Stimulated activated memory B cell treated with anti-CD40 and anti-IgM and Interleukin-4, amounts not matched to agents 10 μg/mL and 1 μg/mL and 100 μg/mL, for 72 hours (primary cell): ENCODE measurements around the gene FAM240A.

Experiments used
- ATAC-seq: fragments of 150-1000 bp; cut with Tn5 transposase; 2 replicates; pipeline ENCODE4 v1.10.0; 2021
- H3K27ac Mint-ChIP-seq: one replicate; pipeline ENCODE4 v1.8.0; 2022; ENCODE audit warnings: mild to moderate bottlenecking, mixed read lengths
- H3K27me3 Mint-ChIP-seq: one replicate; pipeline ENCODE4 v1.8.0; 2022; ENCODE audit warnings: mixed read lengths
- H3K36me3 Mint-ChIP-seq: one replicate; pipeline ENCODE4 v1.8.0; 2022; ENCODE audit warnings: mixed read lengths
- H3K4me1 Mint-ChIP-seq: one replicate; pipeline ENCODE4 v1.8.0; 2022; ENCODE audit warnings: mixed read lengths
- H3K4me3 Mint-ChIP-seq: one replicate; pipeline ENCODE4 v1.8.0; 2022; ENCODE audit warnings: mild to moderate bottlenecking, moderate library complexity, mixed read lengths
- H3K9me3 Mint-ChIP-seq: one replicate; pipeline ENCODE4 v1.8.0; 2022; ENCODE audit warnings: mixed read lengths

Gene FAM240A

GRCh38 chr3:46669191-46669999 is 57.1 kb downstream of the FAM240A start:
- H3K9me3 Mint-ChIP-seq, result no peaks in the 10 kb centered on the region
- H3K27me3 Mint-ChIP-seq, result peaks cover 20% of the 10 kb centered on the region
- H3K36me3 Mint-ChIP-seq, result no peaks in the 10 kb centered on the region
- H3K27ac Mint-ChIP-seq, result no peak overlapping the region
- no peak overlapping the region for H3K4me3 Mint-ChIP-seq
- no peak for ATAC-seq
- H3K4me1 Mint-ChIP-seq, result no peaks in the 10 kb centered on the region

GRCh38 chr3:46670000-46670890 is 57.9 kb downstream of the FAM240A start:
- no peak overlapping the region for H3K4me3 Mint-ChIP-seq
- H3K9me3 Mint-ChIP-seq, result no peaks in the 10 kb centered on the region
- ATAC-seq, result no peak
- H3K4me1 Mint-ChIP-seq, result no peaks in the 10 kb centered on the region
- no peaks in the 10 kb centered on the region for H3K36me3 Mint-ChIP-seq
- no peak overlapping the region for H3K27ac Mint-ChIP-seq
- H3K27me3 Mint-ChIP-seq, result peaks cover 20% of the 10 kb centered on the region

DNA sequence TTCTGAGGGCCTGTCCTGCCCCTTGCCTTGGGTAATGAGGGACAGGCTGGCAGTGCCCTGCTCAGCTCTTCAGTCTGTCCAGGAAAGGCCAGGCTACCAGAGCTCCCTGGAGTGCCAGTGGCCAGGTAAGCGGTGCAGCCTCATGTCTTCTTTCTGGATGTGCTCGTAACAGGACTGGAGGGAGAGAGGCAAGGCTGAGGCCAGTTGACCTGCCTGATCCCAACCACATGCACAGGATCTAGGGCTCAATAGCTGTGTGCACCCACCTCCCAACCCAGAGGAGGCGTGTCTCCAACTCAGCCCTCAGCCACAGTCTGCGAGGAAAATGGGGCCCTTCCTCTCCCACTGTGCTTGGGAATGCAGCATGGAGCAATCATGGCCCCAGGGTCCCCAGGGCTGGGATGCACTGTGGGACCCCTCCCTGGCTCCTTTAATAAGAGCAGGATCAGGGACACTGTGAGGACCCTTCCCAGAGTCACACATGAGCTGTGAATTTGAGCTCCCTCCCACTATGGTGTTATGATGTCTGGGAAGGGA is 58.6 kb downstream of the FAM240A start:
- no peaks in the 10 kb centered on the region for H3K36me3 Mint-ChIP-seq
- no peaks in the 10 kb centered on the region for H3K9me3 Mint-ChIP-seq
- H3K27ac Mint-ChIP-seq, result no peak overlapping the region
- peaks cover 20% of the 10 kb centered on the region for H3K27me3 Mint-ChIP-seq
- no peak overlapping the region for H3K4me3 Mint-ChIP-seq
- H3K4me1 Mint-ChIP-seq, result no peaks in the 10 kb centered on the region
- ATAC-seq, result no peak

- Mint-ChIP-seq H3K9me3 (no peaks in the 10 kb centered on the region), H3K4me1 (no peaks in the 10 kb centered on the region), H3K27ac (no peak overlapping the region), H3K36me3 (no peaks in the 10 kb centered on the region), H3K27me3 (peaks cover 20% of the 10 kb centered on the region), H3K4me3 (no peak overlapping the region)
- ATAC-seq, result no peak
Measured at GRCh38 chr3:46671541-46672348, 59.4 kb downstream of the FAM240A start.

GRCh38 chr3:46672349-46672695 is 60.0 kb downstream of the FAM240A start:
- no peak overlapping the region for H3K27ac Mint-ChIP-seq
- H3K27me3 Mint-ChIP-seq, result peaks cover 20% of the 10 kb centered on the region
- H3K4me3 Mint-ChIP-seq, result no peak overlapping the region
- no peaks in the 10 kb centered on the region for H3K4me1 Mint-ChIP-seq
- ATAC-seq, result no peak
- H3K9me3 Mint-ChIP-seq, result no peaks in the 10 kb centered on the region
- H3K36me3 Mint-ChIP-seq, result no peaks in the 10 kb centered on the region

DNA sequence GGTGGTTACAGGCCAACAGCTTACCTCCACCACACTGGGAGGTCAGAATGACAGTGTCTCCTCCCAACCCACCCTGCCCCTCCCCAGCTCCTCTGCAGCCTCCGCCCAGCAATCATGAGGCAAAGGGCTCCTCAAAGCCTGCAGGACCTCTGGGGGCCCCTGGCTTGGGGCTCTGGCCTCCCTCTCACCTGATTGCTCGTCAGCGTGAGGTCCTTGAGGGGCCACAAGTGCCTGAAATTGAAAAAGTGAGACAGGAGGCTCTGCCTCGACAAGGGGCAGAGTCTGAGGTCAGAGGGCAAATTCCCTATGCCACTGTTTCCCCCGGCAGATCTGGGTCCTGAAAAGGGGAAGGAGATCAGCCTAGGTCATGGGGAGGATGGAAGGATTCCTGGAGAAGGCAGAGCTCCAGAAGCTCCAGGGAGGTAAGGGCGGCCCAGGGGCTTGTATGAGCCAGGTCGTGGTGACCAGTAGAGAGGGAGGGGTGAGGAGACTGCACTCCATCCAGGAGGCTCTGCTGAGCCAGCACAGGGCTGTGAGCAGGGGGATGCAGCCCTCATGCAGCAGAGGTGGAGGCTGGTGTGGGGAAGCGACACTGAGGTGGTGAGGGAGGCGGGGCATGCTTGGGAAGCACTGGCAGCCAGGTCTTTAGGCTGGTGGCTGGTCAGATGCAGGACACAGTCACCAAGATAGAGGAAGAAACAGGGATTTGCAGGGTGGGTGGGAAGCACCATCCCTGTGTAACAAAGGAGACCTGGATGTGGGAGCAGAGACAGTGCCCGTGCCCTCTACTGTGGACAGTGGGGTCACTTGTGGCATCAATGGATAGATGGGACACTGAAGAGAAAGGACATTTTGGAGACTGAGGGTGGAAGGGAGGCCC is 61.1 kb downstream of the FAM240A start:
- Mint-ChIP-seq H3K4me3 (no peak overlapping the region), H3K4me1 (no peaks in the 10 kb centered on the region), H3K27me3 (peaks cover 20% of the 10 kb centered on the region), H3K36me3 (no peaks in the 10 kb centered on the region), H3K9me3 (no peaks in the 10 kb centered on the region), H3K27ac (no peak overlapping the region)
- no peak for ATAC-seq

GRCh38 chr3:46674031-46674845 is 61.9 kb downstream of the FAM240A start:
- no peaks in the 10 kb centered on the region for H3K36me3 Mint-ChIP-seq
- H3K4me3 Mint-ChIP-seq, result no peak overlapping the region
- ATAC-seq, result no peak
- H3K27ac Mint-ChIP-seq, result no peak overlapping the region
- H3K27me3 Mint-ChIP-seq, result peaks cover 20% of the 10 kb centered on the region
- H3K9me3 Mint-ChIP-seq, result no peaks in the 10 kb centered on the region
- H3K4me1 Mint-ChIP-seq, result no peaks in the 10 kb centered on the region

DNA sequence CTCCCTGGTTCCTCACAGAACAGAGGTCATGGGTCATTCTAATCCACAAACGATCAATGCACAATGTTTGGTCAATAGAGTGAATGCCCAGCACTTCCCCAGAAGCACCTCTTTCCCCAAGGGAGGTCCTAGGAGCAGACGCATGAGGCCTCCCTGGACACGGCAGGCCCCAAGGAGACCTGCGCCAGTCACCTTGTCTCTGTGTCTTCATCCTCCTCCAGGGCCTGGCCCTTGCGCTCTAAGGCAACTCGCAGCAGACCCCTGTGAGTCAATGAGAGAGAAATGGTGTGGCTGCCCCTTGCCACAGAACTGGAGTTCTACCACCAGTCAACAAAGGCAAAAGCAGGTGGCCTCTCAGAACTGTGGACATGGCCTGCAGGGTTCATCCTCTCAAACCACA is 63.1 kb downstream of the FAM240A start:
- no peak for ATAC-seq
- Mint-ChIP-seq H3K27me3 (peaks cover 20% of the 10 kb centered on the region), H3K4me3 (no peak overlapping the region), H3K9me3 (no peaks in the 10 kb centered on the region), H3K36me3 (no peaks in the 10 kb centered on the region), H3K4me1 (no peaks in the 10 kb centered on the region), H3K27ac (no peak overlapping the region)
